GM23338 (cell line): ENCODE results near the gene SLC9A9. TPM values are rescaled to one million over a fixed set of nuclear protein-coding genes. Genes with fewer than 3 reads are reported as not detected.

Experiments used
- ATAC-seq: fragments of 200-7000 bp; cut with Tn5 transposase; 3 replicates; pipeline ENCODE4 v1.9.1; 2020
- DNase-seq: peaks from one replicate; pipeline ENCODE4 v3.0.0-alpha.2; 2015; ENCODE audit warnings: low spot score
- H2AFZ ChIP-seq: fragments of 200-600 bp; sonication (generic); 2 replicates; pipeline ENCODE4 v1.8.0; 2016; ENCODE audit warnings: antibody characterized with exemption, mild to moderate bottlenecking, moderate library complexity
- H3F3A ChIP-seq: fragments of 200-600 bp; sonication (generic); replicated peaks from 2 replicates; pipeline ENCODE4 v1.8.0; 2017; ENCODE audit warnings: antibody characterized with exemption, mixed run types, low read depth
- H3K27ac ChIP-seq: fragments of 200-600 bp; sonication (generic); 2 replicates; pipeline ENCODE4 v1.6.1; 2016; ENCODE audit warnings: low read depth
- H3K27me3 ChIP-seq: fragments of 200-600 bp; sonication (generic); 2 replicates; pipeline ENCODE4 v1.8.0; 2016; ENCODE audit warnings: mild to moderate bottlenecking, mixed run types, moderate library complexity; ENCODE audit not compliant: insufficient read depth
- H3K36me3 ChIP-seq: fragments of 200-600 bp; sonication (generic); 2 replicates; pipeline ENCODE4 v1.8.0; 2016; ENCODE audit warnings: mild to moderate bottlenecking; ENCODE audit not compliant: insufficient read depth
- H3K4me1 ChIP-seq: fragments of 200-600 bp; sonication (generic); 2 replicates; pipeline ENCODE4 v1.8.0; 2016; ENCODE audit warnings: mild to moderate bottlenecking, moderate library complexity; ENCODE audit not compliant: insufficient read depth
- H3K4me2 ChIP-seq: fragments of 200-600 bp; sonication (generic); 2 replicates; pipeline ENCODE4 v1.7.1; 2017; ENCODE audit warnings: mixed run types
- H3K4me3 ChIP-seq: fragments of 200-600 bp; sonication (generic); 2 replicates; pipeline ENCODE4 v1.6.1; 2016; ENCODE audit warnings: mixed run types
- H3K79me2 ChIP-seq: fragments of 200-600 bp; sonication (generic); replicated peaks from 2 replicates; pipeline ENCODE4 v1.8.0; 2017; ENCODE audit warnings: mild to moderate bottlenecking; ENCODE audit not compliant: insufficient read depth
- H3K9me2 ChIP-seq: fragments of 200-600 bp; sonication (generic); 2 replicates; pipeline ENCODE4 v1.8.0; 2017; ENCODE audit not compliant: insufficient read depth
- H4K20me1 ChIP-seq: fragments of 200-600 bp; sonication (generic); replicated peaks from 2 replicates; pipeline ENCODE4 v1.8.0; 2017; ENCODE audit warnings: mild to moderate bottlenecking; ENCODE audit not compliant: insufficient read depth
- H3K27ac Mint-ChIP-seq: 2 replicates; pipeline ENCODE4 v1.8.0; 2020; ENCODE audit warnings: inconsistent platforms, mild to moderate bottlenecking, moderate library complexity, mixed read lengths
- H3K27me3 Mint-ChIP-seq: 3 replicates; pipeline ENCODE4 v1.8.0; 2022; ENCODE audit warnings: low read depth, mild to moderate bottlenecking, moderate library complexity, mixed read lengths, inconsistent platforms; ENCODE audit not compliant: insufficient read depth, poor library complexity
- H3K36me3 Mint-ChIP-seq: 3 replicates; pipeline ENCODE4 v1.8.0; 2021; ENCODE audit warnings: low read depth, mild to moderate bottlenecking, inconsistent platforms, moderate library complexity, mixed read lengths
- H3K4me1 Mint-ChIP-seq: 3 replicates; pipeline ENCODE4 v1.8.0; 2020; ENCODE audit warnings: mild to moderate bottlenecking, inconsistent platforms, mixed read lengths
- H3K4me3 Mint-ChIP-seq: 3 replicates; pipeline ENCODE4 v1.8.0; 2021; ENCODE audit warnings: moderate library complexity, mild to moderate bottlenecking, inconsistent platforms, mixed read lengths
- H3K9me3 Mint-ChIP-seq: 3 replicates; pipeline ENCODE4 v1.8.0; 2020; ENCODE audit warnings: moderate library complexity, mild to moderate bottlenecking, inconsistent platforms, mixed read lengths
- CREB1 ChIP-seq: fragments of 250-450 bp; sonication (Bioruptor Pico); IDR thresholded peaks from 2 replicates; pipeline ENCODE4 v1.5.0; 2020; ENCODE audit warnings: low read depth, mild to moderate bottlenecking, moderate library complexity
- CTCF ChIP-seq, 2 experiments: fragments of 200-600 bp in 1 of 2; sonication (generic) in 1 of 2; conservative IDR thresholded peaks; 2 replicates each; pipeline versions ENCODE4 v1.5.1 to v1.6.1; 2016 to 2017; ENCODE audit warnings: antibody characterized with exemption in 2 of 2, low read depth in 2 of 2, mild to moderate bottlenecking in 2 of 2, moderate library complexity in 1 of 2
- EZH2 ChIP-seq: fragments of 200-600 bp; sonication (generic); IDR thresholded peaks from one replicate; pipeline ENCODE4 v1.8.0; 2017; ENCODE audit warnings: antibody characterized with exemption, mild to moderate bottlenecking, low read depth; ENCODE audit not compliant: unreplicated experiment
- EZH2phosphoT487 ChIP-seq: fragments of 200-600 bp; sonication (generic); IDR thresholded peaks from one replicate; pipeline ENCODE4 v1.8.1; 2018; ENCODE audit warnings: antibody characterized with exemption; ENCODE audit not compliant: unreplicated experiment
- NANOG ChIP-seq: IDR thresholded peaks from 2 replicates; pipeline ENCODE4 v1.6.1; 2016; ENCODE audit warnings: antibody characterized with exemption, borderline replicate concordance
- POLR2AphosphoS5 ChIP-seq: IDR thresholded peaks from 2 replicates; pipeline ENCODE4 v1.6.1; 2016; ENCODE audit warnings: antibody characterized with exemption, low read depth
- REST ChIP-seq: IDR thresholded peaks from one replicate; pipeline ENCODE4 v1.6.1; 2018; ENCODE audit warnings: antibody characterized with exemption; ENCODE audit not compliant: unreplicated experiment
- STAT1 ChIP-seq: IDR thresholded peaks from one replicate; pipeline ENCODE4 v1.6.1; 2016; ENCODE audit warnings: antibody characterized with exemption; ENCODE audit not compliant: unreplicated experiment
- ZNF462 ChIP-seq: fragments of 250-450 bp; sonication (Bioruptor Pico); IDR thresholded peaks from 2 replicates; pipeline ENCODE4 v1.5.0; 2020; ENCODE audit warnings: mild to moderate bottlenecking, moderate library complexity
- polyA plus RNA-seq: library from polyadenylated mRNA; unstranded; fragments of >200 nt; fragmentation: Nextera tagmentation; extraction: Ambion mirVana; gene quantifications from 2 replicates; pipeline ENCODE4 v1.2.1, GENCODE V29; 2016
- total RNA-seq: library from RNA; depleted of rRNA; stranded (reverse); fragments of >200 nt; shearing (Covaris generic); gene quantifications from 2 replicates; pipeline ENCODE4 v1.2.3, GENCODE V29; 2014

Gene SLC9A9
- total and polyA plus RNA-seq, 2 experiments from 2014 or later, result 1.3 to 1.6 TPM

- TF ChIP-seq CREB1 (CRISPR knock-in tag) (no peak), NANOG (no peak), CTCF (conservative IDR thresholded peaks at IDR 0.05; ENCODE audit: low read depth in 2 of 2) (no peak), EZH2 (no peak), POLR2AphosphoS5 (no peak), REST (no peak)
Observed at GRCh38 chr3:143343944-143344343, 504.3 kb downstream of the SLC9A9 start (continued).

GRCh38 chr3:143343031-143343430 lies 505.2 kb downstream of the SLC9A9 start:
- Mint-ChIP-seq H3K27me3 (no peaks in the 10 kb centered on the region), H3K9me3 (no peaks in the 10 kb centered on the region)
- no peak overlapping the region for H3K4me3 ChIP-seq
- TF ChIP-seq EZH2phosphoT487 (no peak), CREB1 (CRISPR knock-in tag) (no peak), CTCF (conservative IDR thresholded peaks at IDR 0.05; ENCODE audit: low read depth in 2 of 2) (no peak), STAT1 (no peak), ZNF462 (CRISPR knock-in tag) (no peak)

More at GRCh38 chr3:143343031-143343430, 505.2 kb downstream of the SLC9A9 start:
- peaks cover 5% of the 10 kb centered on the region; the same call in 1 of the 3 replicates for H3K4me1 Mint-ChIP-seq
- DNase-seq (no peak), ATAC-seq (no peak)
- H3K4me2 ChIP-seq, result no peak overlapping the region
- no peaks in the 10 kb centered on the region for H3K79me2 ChIP-seq
- H4K20me1 ChIP-seq, result no peaks in the 10 kb centered on the region
- no peaks in the 10 kb centered on the region for H3K36me3 Mint-ChIP-seq
- no peaks in the 10 kb centered on the region for H3F3A ChIP-seq
- H3K27ac ChIP-seq, result no peak overlapping the region
- no peak overlapping the region for H3K27ac Mint-ChIP-seq
- H3K27me3 ChIP-seq, result no peaks in the 10 kb centered on the region
- no peaks in the 10 kb centered on the region for H3K4me1 ChIP-seq
- no peak overlapping the region for H3K4me3 Mint-ChIP-seq
- H2AFZ ChIP-seq, result no peak overlapping the region
- no peaks in the 10 kb centered on the region for H3K9me2 ChIP-seq
- no peaks in the 10 kb centered on the region for H3K36me3 ChIP-seq
